Thyroid gland (tissue), 4 donors: Measurements from ENCODE around the gene TRIM50.

Experiments used
- POLR2A ChIP-seq, 2 donors: fragments of 450-650 bp; IDR thresholded peaks; one replicate each; pipeline ENCODE4 v1.6.1; 2017; ENCODE audit warnings: antibody characterized with exemption in 2 of 2, mild to moderate bottlenecking in 2 of 2, moderate library complexity in 1 of 2
- TF ChIP-seq, protein P1 (sequence below), 6 experiments: fragments of 200-600 bp in 3 of 6; fragments of 450-650 bp in 3 of 6; sonication (generic) in 3 of 6; IDR thresholded peaks; one replicate each; pipeline ENCODE4 v1.5.1; 2016 to 2019; ENCODE audit warnings: antibody characterized with exemption in 6 of 6, mild to moderate bottlenecking in 2 of 6, inconsistent platforms in 1 of 6, moderate library complexity in 1 of 6

DNA sequence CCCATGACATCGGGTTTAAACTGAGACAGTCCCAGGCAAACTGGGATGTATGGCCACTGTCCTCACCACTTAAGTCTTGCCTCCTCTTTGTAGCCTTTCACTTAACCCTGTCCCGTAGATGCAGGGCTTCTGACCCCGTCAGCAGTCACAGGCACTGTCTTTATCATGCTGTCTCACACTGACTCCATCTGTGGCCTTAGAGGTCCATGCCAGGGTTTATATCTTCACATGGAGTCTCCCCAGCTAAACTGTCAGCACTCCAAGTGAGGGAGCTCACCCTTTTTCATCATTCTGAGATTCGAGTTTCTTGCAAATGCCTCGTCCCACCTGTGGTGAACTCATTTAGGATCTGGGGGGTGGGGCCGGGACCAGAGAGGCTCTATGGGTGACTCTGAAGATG lies 2.9 kb upstream of the TRIM50 start:
- TF ChIP-seq, protein P1, sequence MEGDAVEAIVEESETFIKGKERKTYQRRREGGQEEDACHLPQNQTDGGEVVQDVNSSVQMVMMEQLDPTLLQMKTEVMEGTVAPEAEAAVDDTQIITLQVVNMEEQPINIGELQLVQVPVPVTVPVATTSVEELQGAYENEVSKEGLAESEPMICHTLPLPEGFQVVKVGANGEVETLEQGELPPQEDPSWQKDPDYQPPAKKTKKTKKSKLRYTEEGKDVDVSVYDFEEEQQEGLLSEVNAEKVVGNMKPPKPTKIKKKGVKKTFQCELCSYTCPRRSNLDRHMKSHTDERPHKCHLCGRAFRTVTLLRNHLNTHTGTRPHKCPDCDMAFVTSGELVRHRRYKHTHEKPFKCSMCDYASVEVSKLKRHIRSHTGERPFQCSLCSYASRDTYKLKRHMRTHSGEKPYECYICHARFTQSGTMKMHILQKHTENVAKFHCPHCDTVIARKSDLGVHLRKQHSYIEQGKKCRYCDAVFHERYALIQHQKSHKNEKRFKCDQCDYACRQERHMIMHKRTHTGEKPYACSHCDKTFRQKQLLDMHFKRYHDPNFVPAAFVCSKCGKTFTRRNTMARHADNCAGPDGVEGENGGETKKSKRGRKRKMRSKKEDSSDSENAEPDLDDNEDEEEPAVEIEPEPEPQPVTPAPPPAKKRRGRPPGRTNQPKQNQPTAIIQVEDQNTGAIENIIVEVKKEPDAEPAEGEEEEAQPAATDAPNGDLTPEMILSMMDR (IDR thresholded peaks at IDR 0.05): no peak
- no peak for TF ChIP-seq POLR2A (IDR thresholded peaks at IDR 0.05)
